K562 (cell line): Measurements from ENCODE around the gene NUP43. TPM values are rescaled to one million over a fixed set of nuclear protein-coding genes. Genes with fewer than 3 reads are reported as not detected.

Source experiments
- ATF7 ChIP-seq: fragments of 450-650 bp; IDR thresholded peaks from 2 replicates; pipeline ENCODE4 v1.7.1; 2014; ENCODE audit warnings: mild to moderate bottlenecking, moderate library complexity
- CCAR2 ChIP-seq: fragments of 200-400 bp; formaldehyde crosslinking; IDR thresholded peaks from 2 replicates; pipeline ENCODE4 v1.6.1; 2017; ENCODE audit warnings: mild to moderate bottlenecking, low read depth, low read length
- FOXP1 ChIP-seq: sonication (generic); formaldehyde crosslinking; IDR thresholded peaks from 2 replicates; pipeline ENCODE4 v1.8.0; 2022; ENCODE audit warnings: mild to moderate bottlenecking, missing genetic modification reagents
- GTF2F1 ChIP-seq: IDR thresholded peaks from 2 replicates; pipeline ENCODE4 v1.6.1; 2011; ENCODE audit warnings: low read depth, low read length, improper control_type of control experiment
- HDAC2 ChIP-seq: fragments of 450-650 bp; IDR thresholded peaks from 2 replicates; pipeline ENCODE4 v1.6.1; 2016; ENCODE audit warnings: mild to moderate bottlenecking
- HNRNPL ChIP-seq: fragments of 200-400 bp; formaldehyde crosslinking; IDR thresholded peaks from 2 replicates; pipeline ENCODE4 v1.6.1; 2017; ENCODE audit warnings: low read depth, mild to moderate bottlenecking, low read length
- KDM2B ChIP-seq: fragments of 250-450 bp; sonication (Bioruptor Pico); IDR thresholded peaks from 2 replicates; pipeline ENCODE4 v1.8.0; 2021; ENCODE audit warnings: mild to moderate bottlenecking, moderate library complexity
- MTA1 ChIP-seq: fragments of 450-650 bp; IDR thresholded peaks from 2 replicates; pipeline ENCODE4 v1.6.1; 2017; ENCODE audit warnings: borderline replicate concordance
- NRF1 ChIP-seq, 2 experiments: fragments of 450-650 bp; IDR thresholded peaks in 1 of 2; conservative IDR thresholded peaks in 1 of 2; 2 replicates each; pipeline ENCODE4 v1.6.1; 2014; ENCODE audit warnings: mild to moderate bottlenecking in 2 of 2
- POLR2A ChIP-seq: fragments of 450-650 bp; conservative IDR thresholded peaks from 2 replicates; pipeline ENCODE4 v1.6.1; 2016
- RAD21 ChIP-seq, 2 experiments: fragments of 250-450 bp in 1 of 2; fragments of 450-650 bp in 1 of 2; sonication (Bioruptor Pico) in 1 of 2; formaldehyde crosslinking in 1 of 2; IDR thresholded peaks in 1 of 2; conservative IDR thresholded peaks in 1 of 2; 2 replicates each; pipeline versions ENCODE4 v1.4.0 to v1.8.0; 2020 to 2022; ENCODE audit warnings: mild to moderate bottlenecking in 2 of 2, moderate library complexity in 1 of 2
- RNF2 ChIP-seq: sonication (generic); IDR thresholded peaks from 2 replicates; pipeline ENCODE4 v1.6.1; 2016
- SMAD4 ChIP-seq: fragments of 250-450 bp; sonication (Bioruptor Pico); conservative IDR thresholded peaks from 2 replicates; pipeline ENCODE4 v1.8.0; 2021; ENCODE audit warnings: inconsistent platforms, mild to moderate bottlenecking, moderate library complexity
- STAT5B ChIP-seq: fragments of 250-450 bp; sonication (Bioruptor Pico); IDR thresholded peaks from 2 replicates; pipeline ENCODE4 v1.8.0; 2021; ENCODE audit warnings: mild to moderate bottlenecking, inconsistent platforms
- XRCC5 ChIP-seq: fragments of 200-400 bp; formaldehyde crosslinking; IDR thresholded peaks from 2 replicates; pipeline ENCODE4 v1.6.1; 2017; ENCODE audit warnings: low read depth, mild to moderate bottlenecking, low read length
- ZFP30 ChIP-seq: fragments of 250-450 bp; sonication (Bioruptor Pico); IDR thresholded peaks from 2 replicates; pipeline ENCODE4 v1.8.0; 2022; ENCODE audit warnings: moderate library complexity, mild to moderate bottlenecking, inconsistent platforms, borderline replicate concordance
- ZNF124 ChIP-seq: sonication (generic); formaldehyde crosslinking; IDR thresholded peaks from 2 replicates; pipeline ENCODE4 v1.8.1; 2022; ENCODE audit warnings: missing genetic modification reagents
- ZNF354B ChIP-seq: fragments of 250-450 bp; sonication (Bioruptor Pico); IDR thresholded peaks from 2 replicates; pipeline ENCODE4 v1.4.0; 2020
- polyA plus RNA-seq, 8 experiments: library from polyadenylated mRNA; depleted of rRNA in 4 of 8; stranded (reverse) in 5 of 8; unstranded in 3 of 8; fragments of >200 nt; fragmentation: Nextera tagmentation in 2 of 8; fragmentation: Illumina TruSeq in 1 of 8; extraction: Ambion mirVana in 2 of 8; extraction: Trizol in 1 of 8; gene quantifications; 2 replicates each; pipeline versions ENCODE4 v1.2.1 to v1.2.3, GENCODE V29; 2011 to 2014; ENCODE audit warnings: inconsistent platforms in 1 of 8, missing spikeins in 1 of 8
- total RNA-seq, 7 experiments: library from RNA; depleted of rRNA in 6 of 7; stranded (reverse); fragments of >200 nt in 6 of 7; fragmentation: Illumina TruSeq in 2 of 7; extraction: Trizol in 2 of 7; gene quantifications; 2 replicates each; pipeline versions ENCODE4 v1.2.1 to v1.2.3, GENCODE V29; 2011 to 2021; ENCODE audit warnings: low replicate concordance in 1 of 7
- TF ChIP-seq, protein P1 (sequence below), 2 experiments: fragments of 450-650 bp; formaldehyde crosslinking in 1 of 2; IDR thresholded peaks; 2 replicates each; pipeline versions ENCODE4 v1.4.0 to v1.6.1; 2014 to 2020; ENCODE audit warnings: mild to moderate bottlenecking in 2 of 2, borderline replicate concordance in 1 of 2, low read depth in 1 of 2
- TF ChIP-seq, protein P2 (sequence below): sonication (generic); formaldehyde crosslinking; IDR thresholded peaks from 2 replicates; pipeline ENCODE4 v1.8.0; 2022; ENCODE audit warnings: mild to moderate bottlenecking, missing genetic modification reagents

Gene NUP43
- total and polyA plus RNA-seq, 9 of the 15 experiments (the other 6 are each of a cell fraction or from before 2014, with no cell fraction given) = 28.9 to 136 (median 67.4) TPM

DNA sequence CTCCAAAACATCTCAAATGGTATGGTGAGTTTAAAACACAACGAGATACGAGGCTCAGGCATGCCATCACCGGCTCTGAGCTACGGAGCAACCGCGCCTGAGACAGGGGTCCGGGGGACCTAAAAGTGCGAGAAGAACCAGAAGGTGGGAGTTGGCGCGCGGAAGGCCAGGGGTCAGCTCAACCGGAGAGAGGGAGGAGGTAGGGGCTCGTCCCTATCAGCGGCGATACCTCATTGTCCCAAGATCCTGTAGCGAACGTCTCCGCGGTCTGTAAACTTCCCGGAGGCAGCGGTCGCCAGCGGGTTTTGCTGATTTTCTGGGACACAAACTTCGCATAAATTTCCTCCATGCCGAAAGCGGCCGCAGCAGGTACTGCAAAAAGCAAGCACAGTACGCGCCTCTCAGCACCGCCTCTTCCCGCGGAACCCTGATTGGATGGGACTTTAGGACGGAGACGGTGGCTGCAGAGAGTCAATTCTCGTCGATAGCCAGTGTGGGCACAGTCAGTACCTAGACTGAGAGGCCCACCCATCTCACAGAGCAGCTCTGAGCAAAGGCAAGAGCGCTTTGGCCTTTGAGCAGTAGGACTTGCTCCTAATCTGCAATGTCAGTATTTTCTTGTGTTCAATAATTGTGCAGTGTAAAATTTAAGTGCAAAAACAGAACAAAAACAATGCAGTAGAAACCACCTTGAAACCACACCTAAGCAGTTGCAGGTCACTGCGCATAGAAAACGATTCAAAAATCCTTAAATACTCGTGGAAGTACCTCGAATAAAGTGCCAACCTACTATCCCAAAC lies at the start of gene NUP43 (continued):
- TF ChIP-seq, protein P1, sequence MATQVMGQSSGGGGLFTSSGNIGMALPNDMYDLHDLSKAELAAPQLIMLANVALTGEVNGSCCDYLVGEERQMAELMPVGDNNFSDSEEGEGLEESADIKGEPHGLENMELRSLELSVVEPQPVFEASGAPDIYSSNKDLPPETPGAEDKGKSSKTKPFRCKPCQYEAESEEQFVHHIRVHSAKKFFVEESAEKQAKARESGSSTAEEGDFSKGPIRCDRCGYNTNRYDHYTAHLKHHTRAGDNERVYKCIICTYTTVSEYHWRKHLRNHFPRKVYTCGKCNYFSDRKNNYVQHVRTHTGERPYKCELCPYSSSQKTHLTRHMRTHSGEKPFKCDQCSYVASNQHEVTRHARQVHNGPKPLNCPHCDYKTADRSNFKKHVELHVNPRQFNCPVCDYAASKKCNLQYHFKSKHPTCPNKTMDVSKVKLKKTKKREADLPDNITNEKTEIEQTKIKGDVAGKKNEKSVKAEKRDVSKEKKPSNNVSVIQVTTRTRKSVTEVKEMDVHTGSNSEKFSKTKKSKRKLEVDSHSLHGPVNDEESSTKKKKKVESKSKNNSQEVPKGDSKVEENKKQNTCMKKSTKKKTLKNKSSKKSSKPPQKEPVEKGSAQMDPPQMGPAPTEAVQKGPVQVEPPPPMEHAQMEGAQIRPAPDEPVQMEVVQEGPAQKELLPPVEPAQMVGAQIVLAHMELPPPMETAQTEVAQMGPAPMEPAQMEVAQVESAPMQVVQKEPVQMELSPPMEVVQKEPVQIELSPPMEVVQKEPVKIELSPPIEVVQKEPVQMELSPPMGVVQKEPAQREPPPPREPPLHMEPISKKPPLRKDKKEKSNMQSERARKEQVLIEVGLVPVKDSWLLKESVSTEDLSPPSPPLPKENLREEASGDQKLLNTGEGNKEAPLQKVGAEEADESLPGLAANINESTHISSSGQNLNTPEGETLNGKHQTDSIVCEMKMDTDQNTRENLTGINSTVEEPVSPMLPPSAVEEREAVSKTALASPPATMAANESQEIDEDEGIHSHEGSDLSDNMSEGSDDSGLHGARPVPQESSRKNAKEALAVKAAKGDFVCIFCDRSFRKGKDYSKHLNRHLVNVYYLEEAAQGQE (IDR thresholded peaks at IDR 0.05; ENCODE audit: borderline replicate concordance) = peak; percentile 21; the same call in 1 of the 2 replicates
- TF ChIP-seq, protein P1 (CRISPR knock-in tag; IDR thresholded peaks at IDR 0.05; ENCODE audit: low read depth) = no peak
- TF ChIP-seq GTF2F1 = no peak
- TF ChIP-seq RNF2 = peak; percentile 24; the same call in 1 of the 2 replicates
- TF ChIP-seq MTA1 = 0 out of 2 replicates have a peak, but pooled peaks have one; percentile 30
- TF ChIP-seq STAT5B (CRISPR knock-in tag) = no peak
- TF ChIP-seq HNRNPL = no peak
- peak; percentile 66; the same call in 1 of the 2 replicates for TF ChIP-seq HDAC2
- no peak for TF ChIP-seq CCAR2
- no peak for TF ChIP-seq ZFP30 (CRISPR knock-in tag)
- TF ChIP-seq ZNF124 (CRISPR knock-in tag) = no peak
- TF ChIP-seq KDM2B (CRISPR knock-in tag) = peak; percentile 15; the same call in 1 of the 2 replicates
- TF ChIP-seq XRCC5 = peak; percentile 42; the same call in 1 of the 2 replicates
- TF ChIP-seq RAD21 (CRISPR knock-in tag; conservative IDR thresholded peaks at IDR 0.05 in 1 of 2, IDR thresholded peaks at IDR 0.05 in 1 of 2) = peak in 1 of 2 experiments; percentile 18; a peak in 1 of 4 replicates
- TF ChIP-seq ATF7 = peak; percentile 66
- TF ChIP-seq, protein P2, sequence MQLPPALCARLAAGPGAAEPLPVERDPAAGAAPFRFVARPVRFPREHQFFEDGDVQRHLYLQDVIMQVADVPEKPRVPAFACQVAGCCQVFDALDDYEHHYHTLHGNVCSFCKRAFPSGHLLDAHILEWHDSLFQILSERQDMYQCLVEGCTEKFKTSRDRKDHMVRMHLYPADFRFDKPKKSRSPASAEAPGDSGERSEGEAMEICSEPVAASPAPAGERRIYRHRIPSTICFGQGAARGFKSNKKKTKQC (CRISPR knock-in tag) = peak; percentile 76; the same call in 1 of the 2 replicates
- TF ChIP-seq POLR2A = peak; percentile 88
- 0 out of 2 replicates have a peak, but pooled peaks have one; percentile 45 for TF ChIP-seq FOXP1 (CRISPR knock-in tag)
- TF ChIP-seq NRF1 (conservative IDR thresholded peaks at IDR 0.05 in 1 of 2, IDR thresholded peaks at IDR 0.05 in 1 of 2) = peak; percentile 57 to 68
- 0 out of 2 replicates have a peak, but pooled peaks have one; percentile 42 for TF ChIP-seq SMAD4 (CRISPR knock-in tag)
- no peak for TF ChIP-seq ZNF354B (CRISPR knock-in tag)
